Skin of body (tissue), 2 donors: Measurements from ENCODE around the gene CLDN2. TPM values are rescaled to one million over a fixed set of nuclear protein-coding genes. Genes with fewer than 3 reads are reported as not detected.
A peak's percentile ranks its signal among the peaks of the same experiment; 100 is the strongest.
"Not testable (repeated sequence)": the region's sequence is repeated elsewhere in the genome, so short reads cannot be mapped to it uniquely, and the experiment has no call there.

Experiments used
- DNase-seq: peaks from one replicate; lab custom pipeline; 2025; lab: John Stamatoyannopoulos, UW
- total RNA-seq: library from RNA; depleted of rRNA; stranded (reverse); fragments of >200 nt; gene quantifications from one replicate; pipeline ENCODE4 v1.2.3, GENCODE V29; 2014

Gene CLDN2, protein sequence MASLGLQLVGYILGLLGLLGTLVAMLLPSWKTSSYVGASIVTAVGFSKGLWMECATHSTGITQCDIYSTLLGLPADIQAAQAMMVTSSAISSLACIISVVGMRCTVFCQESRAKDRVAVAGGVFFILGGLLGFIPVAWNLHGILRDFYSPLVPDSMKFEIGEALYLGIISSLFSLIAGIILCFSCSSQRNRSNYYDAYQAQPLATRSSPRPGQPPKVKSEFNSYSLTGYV
- 0.10 TPM for total RNA-seq

DNA sequence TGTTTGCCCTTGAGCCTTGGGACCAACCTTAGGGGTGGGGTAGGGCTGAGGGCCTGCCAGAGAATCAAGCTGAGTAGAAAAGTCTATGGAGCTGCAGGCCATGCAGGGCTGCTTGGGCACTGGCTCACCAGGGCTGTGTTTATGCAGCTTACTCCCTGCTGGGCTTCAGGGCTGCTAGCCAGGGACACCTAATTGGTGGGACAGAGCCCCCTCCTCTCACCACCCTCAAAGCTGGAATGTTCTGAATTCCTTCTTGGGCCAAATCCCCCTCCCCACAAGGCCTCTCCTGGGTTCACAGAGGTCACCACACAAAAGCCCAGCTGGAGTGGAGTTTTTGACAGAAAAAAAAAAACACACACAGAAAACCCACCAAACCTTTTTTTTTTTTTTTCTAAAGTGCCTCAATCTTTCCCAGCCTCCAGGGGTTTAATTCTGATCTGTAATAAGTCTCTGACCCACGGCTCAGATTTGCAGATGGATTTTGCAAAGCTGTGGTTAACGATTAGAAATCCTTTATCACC lies at the start of gene CLDN2:
Gene CLDN2, plus strand, starts transcription at position 471 of the 521 bp plus-strand sequence. CDS start 7,827 bp downstream, outside the sequence.
- no peak for DNase-seq

- DNase-seq, result not testable (repeated sequence)
These were observed 47.4 kb upstream of the CLDN2 start for GRCh38 chrX:106872796-106873195.

DNA sequence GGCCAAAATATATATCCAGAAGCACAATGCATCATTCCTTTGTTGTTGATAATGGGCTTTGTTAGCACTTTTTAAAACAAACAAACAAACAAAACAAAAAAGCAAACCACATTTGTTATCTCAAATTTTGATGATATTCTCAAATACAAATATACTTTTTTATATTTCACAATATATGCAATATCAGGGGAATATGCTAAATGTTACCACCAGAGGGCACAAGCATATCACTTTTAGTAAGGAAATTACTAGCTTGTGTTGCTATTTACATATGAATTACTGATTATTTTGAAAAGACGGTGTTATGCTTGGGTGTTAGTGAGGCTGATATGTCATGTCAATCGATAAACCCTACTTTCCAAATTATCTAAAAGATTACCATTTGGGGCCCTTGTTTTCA lies 46.1 kb upstream of the CLDN2 start:
- no peak for DNase-seq

- peak; percentile 3 for DNase-seq
These were observed 45.1 kb upstream of the CLDN2 start for GRCh38 chrX:106875151-106875550.

- no peak for DNase-seq
These were observed 30.7 kb upstream of the CLDN2 start for GRCh38 chrX:106889468-106889867.

DNA sequence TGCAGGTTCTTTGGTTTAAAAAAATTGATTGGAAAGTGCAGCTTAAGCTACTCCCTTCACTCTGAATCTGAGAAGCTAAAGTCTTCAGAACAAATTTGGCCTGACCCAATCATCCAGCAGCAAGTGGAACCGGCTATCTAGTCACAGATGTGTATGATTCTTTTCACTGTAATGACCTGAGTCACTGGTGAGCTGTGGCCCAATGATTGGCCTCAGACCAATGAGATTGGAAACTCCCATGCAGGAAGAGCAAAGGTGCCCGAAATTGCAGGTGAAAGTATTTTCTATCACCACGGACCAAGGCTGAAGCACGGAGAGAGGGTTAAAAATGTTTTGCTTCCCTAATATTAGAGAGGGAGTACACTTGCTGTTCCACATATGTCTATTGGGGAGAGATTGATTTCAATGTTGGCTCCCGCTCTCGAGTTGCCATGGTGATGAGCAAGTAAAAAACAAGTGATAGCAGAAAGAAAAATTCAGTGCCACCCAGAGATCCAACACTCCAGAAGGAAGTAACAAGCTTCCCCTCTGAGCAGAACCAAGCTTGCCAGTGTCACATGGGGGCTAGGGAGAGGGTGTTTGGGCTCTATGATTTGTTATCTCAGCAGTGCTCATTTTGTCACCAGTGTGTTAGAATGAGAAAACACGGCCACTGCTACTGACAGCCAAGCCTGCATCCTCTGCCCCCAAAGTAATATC lies 28.3 kb upstream of the CLDN2 start:
- no peak for DNase-seq

DNA sequence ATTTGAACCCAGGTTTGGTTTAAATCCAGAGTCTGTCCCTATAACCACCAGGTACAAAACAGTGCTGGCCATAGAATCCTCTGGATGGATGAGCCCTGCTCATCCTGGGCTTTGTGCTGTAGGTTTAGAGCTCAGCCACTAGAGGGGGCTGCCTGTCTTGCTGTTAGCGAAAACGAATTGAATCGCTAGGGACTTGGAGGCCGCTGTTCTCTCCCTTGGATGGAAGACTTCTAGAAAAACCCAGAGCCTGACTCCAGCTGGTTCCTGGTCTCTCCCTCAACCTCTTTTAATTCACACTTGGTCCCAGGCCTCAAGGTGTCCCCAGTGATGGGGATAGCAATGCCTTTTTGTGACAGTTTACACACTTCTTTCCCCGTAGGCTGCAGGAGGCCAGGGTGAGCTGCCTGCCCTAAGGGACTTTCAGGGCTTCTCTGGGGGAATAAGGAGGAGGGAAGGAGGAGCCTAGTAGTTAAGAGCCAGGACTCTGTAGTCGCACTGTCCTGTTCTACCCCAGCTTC lies 25.8 kb upstream of the CLDN2 start:
- peak; percentile 4 for DNase-seq

DNA sequence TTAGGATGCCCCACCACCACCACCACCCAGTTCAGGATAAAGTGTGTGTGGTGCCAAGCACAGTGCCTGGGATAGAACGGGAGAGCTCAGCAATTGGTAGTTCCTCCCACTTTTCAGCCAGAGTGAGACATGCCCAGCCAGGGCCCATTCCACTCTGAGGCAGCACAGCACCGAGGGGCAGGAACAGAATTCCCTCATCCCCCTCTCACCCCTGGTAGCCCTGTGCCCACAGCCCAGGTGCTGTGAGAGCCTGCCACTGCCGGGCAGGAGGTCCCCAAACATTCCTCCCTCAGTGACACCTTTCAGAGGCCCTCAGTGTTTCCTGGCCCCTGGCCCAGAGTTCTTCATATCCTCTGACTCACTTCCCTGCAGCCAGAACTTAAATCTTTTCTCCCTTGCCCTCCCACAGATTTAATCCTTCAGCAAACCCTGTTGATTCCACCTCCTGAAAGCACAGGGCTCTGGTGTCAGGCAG lies 25.2 kb upstream of the CLDN2 start:
- DNase-seq, result no peak

DNA sequence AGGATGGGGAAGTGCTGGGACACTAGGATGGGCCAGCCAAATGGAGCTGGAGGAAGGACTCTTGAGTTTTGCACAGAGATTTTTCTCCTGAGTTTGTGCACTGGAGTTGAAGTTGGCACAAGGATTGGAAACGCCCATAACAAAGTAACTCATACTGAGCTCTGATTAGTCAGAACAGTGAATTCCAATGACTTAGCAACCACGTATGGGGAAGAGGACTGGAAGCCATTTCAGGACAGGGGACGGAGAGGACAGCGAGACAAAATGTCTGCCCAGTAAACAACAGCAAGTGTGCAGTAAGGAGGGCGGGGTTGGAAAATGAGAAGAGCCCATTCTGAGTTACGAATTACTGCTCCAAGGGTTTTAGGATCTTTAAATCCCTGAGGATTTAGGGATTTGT lies 22.9 kb upstream of the CLDN2 start:
- DNase-seq, result no peak

DNA sequence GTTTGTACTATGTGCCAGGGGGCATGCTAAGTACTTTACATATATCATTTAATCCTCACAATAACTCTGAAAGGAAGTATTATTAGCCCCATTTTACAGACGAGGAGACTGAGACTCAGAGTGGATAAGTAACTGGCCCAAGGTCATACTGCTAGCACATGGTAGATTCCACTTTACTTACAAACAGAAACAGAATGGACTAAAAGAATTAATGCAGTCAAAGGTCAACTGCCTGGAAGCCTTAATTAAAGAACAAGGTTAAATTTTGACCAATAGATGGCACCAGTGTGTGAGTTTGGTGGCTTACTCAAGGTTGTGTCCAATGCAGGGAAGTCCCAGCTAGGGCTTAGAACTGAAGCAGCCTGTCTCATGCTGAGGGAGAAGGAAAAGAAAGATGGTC lies 21.7 kb upstream of the CLDN2 start:
- DNase-seq, result no peak

DNA sequence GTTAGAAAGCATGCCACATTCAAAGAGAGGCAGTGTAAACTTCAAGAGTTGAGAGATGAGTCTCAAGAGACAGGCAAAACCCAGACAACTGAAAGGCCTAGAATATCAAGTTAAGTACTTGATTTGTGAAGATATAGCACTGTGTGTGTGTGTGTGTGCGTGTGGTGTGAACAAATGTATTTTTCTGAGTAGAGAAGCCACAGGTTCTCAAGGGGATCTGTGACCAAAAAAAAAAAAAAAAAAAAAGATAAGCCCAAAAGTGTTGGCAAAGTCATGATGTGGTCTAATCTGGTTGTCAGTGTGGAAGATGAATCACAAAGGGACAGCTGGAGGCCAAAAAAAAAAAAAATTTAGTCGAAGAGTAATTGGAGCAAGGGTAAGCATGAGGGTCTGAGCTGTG lies 20.9 kb upstream of the CLDN2 start:
- DNase-seq, result no peak

DNA sequence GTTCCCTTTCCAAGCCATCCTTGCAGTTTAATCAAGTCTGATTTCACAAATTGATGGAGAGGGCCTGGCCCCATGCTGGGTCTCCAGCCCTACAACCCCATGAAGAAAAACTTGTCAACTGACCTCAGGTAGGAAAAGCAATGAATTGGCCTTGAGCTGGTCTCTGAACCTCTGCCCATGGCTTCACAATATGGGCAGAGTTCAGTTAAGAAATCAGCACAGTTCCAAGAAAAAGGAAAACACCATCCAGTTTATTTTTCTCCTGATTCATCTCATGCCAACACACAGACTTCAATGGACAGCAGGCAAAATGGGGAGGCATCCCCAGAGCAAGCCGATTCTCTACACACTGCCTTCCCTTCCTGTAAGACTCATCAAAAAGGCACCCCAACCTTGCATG lies 20.4 kb upstream of the CLDN2 start:
- DNase-seq, result no peak

DNA sequence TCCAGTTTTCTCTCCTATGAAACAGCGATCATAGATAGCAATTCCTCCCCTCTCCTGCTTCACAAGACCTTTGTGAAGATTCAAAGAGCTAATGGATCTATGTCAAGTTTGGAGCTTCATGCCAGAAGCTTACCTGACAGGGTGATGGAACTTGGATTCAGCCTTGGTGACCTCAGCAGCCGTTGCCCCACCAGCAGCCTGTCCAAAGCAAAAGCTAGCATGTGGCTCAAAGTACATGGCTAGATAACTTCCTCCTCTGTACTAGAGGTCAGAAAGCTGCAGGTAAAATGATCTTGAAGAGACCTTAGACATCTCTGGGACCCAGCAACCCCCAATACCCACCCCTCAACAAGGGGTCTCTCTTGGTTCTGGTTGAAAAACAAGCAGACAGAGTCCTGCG lies 18.9 kb upstream of the CLDN2 start:
- no peak for DNase-seq

GRCh38 chrX:106901781-106902219 lies 18.4 kb upstream of the CLDN2 start:
- no peak for DNase-seq

GRCh38 chrX:106902684-106903083 lies 17.5 kb upstream of the CLDN2 start:
- no peak for DNase-seq

GRCh38 chrX:106903291-106903824 lies 16.8 kb upstream of the CLDN2 start, which contains the start of gene RIPPLY1:
Gene RIPPLY1 (minus strand): TSS chrX:106903341. CDS start chrX:106903287, 54 bp downstream.
- DNase-seq, result no peak

- DNase-seq, result no peak
These were observed 16.2 kb upstream of the CLDN2 start for GRCh38 chrX:106903856-106904528.

DNA sequence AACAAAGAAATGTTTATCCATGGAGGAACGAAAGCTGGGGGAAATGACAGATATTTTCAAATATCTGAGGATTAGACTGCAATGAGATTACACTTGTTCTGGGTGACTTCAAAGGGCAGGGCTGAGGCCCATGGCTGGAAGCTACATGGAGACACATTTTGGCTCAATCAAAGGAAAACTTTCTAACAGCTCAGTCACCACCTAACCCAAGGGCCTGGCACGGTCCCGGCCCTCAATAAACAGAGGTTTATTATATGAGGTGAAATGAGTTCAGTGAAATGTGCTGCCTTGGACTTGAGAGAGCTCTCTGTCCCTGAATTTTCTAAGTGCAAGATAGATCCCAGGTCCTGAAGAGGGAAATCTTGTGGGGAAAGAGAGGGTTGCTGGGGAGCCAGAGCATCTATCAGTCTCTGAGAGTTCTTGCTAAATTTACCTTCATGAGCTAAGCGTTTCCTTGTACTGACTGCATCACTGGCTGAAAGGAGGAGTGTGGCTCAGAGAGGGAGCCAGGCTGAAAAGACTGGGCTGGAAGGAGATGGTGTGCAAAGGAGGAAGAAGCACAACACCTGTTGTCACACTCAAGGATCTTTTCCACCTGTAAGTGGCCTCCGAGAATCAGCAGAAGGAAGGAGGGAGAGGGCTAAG lies 15.0 kb upstream of the CLDN2 start:
- DNase-seq, result no peak

DNA sequence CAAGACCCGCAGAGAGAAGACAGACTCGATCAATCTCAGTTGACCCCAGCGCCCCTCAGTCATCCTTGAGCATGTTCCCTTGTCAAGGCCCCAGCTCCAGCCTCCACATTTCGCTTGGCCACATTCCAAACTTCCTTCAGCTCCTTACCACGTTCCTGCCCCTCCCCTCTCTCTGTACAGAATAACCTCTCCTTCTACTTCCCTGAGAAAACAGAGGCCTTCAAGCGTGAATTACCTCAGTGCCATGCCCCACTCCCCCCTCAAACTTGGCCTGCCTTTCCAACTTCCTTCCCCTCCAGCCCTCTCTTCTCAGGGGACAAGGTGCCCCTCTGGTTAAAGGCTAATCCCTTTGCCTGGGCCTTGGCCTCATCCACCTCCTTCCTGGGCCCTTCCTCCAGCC lies 13.8 kb upstream of the CLDN2 start:
- DNase-seq, result no peak

DNA sequence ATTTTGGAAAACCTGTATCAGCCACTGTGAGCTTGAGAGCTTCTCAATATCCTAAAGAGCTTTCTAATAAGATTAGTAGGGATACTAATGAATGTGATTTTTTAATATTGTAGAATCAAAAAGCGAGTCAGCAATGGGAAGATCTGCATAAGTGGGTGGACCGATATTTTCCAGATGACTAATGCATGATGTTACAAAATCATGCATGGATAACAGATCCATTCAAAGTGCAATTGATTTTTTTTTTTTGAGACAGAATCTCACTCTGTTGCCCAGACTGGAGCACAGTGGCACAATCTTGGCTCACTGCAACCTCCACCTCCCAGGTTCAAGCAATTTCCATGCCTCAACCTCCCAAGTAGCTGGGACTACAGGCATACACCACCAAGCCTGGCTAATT lies 7.3 kb upstream of the CLDN2 start:
- no peak for DNase-seq
